NK-92 (cell line): ENCODE measurements around the gene USH1C.

Experiments used
- DNase-seq: peaks from one replicate; lab custom pipeline; 2025; ENCODE audit not compliant: unreplicated experiment; lab: John Stamatoyannopoulos, UW

The USH1C gene

DNA sequence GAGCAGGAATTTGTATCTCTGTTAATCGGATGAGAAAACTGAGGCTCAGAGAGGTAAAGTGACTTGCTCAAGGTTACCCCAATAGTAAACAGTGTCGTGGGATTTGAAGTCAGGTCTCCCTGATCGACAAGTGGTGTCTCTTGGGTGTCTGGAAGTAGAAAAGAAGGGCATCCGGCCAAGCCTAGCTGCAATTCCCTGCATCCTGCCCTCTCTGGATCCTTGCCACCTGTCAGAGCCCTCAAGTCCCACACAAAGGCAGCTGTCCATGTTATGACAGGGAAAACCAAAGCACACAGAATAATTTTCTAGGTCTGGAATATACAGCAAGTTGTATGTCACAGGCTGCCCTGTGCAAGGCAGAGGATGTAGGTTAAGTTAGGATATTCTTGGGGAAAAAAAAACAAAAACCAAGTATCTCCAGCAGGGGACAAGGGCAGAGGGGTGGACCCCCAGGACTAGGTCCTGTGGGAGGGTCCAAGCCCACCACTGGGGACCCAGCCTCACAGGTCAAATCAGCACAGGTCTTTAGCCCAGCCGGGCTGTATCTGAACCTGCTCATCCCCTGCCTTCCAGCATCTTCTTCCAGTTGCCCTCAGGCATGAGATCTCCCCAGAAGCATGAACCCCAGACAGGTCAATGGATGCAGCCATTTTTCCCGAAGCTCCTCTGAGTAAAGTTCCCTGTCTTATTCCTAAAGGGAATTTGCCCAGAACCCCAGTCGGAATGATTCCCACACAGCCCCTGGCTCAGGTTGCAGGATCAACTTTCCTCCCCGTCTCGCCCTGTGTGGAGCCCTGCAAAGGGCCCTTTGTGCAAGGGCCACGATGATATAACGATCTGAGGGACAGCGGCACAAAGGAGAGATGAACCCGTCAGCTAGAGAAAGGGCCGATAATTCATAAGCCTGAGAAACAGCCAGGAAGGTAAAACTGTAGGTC lies 15.0 kb downstream of the USH1C start:
- DNase-seq, result no peak

DNA sequence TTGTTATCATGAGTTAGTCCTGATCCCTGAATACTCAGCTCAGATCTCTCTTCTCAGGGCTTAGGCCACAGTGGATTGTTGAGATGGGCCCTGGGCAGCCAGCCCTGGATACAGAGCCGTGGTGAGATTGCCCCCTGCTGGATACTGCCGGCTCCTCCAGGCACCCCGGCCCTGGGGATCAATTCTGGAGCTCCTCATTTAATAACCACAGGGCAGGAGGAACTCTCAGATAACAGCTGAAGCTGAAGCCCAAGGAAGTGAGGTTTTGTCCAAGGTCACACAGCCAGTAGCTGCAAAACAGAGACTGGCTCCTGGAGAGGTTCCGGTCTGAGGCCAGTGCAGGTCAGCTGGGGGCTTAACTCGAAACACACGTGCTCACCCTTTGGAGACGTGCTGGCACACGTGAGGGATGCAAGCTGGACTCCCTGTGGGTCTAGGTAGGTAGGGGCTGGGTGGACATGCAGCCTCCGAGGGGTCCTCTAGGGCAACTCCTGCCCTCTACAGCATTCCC lies 16.0 kb downstream of the USH1C start:
- no peak for DNase-seq

DNA sequence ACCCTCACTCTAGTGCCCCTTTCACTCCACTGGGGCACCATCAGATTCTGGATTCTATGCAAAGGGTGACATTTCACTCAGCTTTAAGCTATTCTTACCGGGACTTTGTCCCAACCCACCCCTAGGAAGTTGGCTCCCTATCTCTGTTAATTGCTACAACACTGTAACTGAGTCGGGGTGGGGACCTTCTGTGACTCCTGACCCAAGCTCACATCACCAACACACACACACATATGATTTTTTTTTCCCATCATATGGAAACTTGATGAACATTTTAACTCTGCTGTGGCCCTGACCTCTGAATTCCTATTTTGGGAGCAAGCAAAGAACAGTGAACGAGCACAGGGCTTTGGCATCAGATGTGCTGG lies 16.6 kb downstream of the USH1C start:
- DNase-seq, result no peak

DNA sequence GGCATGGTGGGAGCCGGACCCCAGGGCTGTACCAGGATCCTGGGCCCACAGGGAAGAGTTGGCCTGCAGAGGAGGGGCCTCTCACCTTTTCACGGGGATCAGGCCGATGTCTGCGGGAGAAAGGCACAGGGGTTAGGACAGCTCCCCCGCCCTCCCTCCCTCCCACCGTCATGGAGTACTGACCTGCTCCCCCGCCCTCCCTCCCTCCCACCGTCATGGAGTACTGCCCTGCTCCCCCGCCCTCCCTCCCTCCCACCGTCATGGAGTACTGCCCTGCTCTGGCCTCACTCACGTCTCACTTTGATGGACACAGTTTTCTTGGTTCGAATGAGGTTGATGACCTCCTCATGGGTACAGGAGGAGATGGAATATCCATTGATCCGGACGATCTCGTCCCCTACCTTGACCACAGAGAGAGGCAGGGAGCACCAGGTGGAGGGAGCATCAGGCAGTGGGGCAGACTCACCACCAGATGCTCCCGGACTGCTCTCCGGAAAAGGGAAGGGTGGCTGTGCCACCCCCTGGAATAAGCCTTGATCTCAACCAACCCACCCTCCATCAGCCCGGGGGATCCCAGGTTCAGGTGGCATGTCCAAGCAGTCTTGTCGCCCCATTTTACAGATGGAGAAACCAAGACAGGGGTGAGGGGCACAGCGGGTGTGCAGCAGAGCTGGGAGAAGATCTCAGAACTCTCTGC lies 17.1 kb downstream of the USH1C start:
- no peak for DNase-seq

DNA sequence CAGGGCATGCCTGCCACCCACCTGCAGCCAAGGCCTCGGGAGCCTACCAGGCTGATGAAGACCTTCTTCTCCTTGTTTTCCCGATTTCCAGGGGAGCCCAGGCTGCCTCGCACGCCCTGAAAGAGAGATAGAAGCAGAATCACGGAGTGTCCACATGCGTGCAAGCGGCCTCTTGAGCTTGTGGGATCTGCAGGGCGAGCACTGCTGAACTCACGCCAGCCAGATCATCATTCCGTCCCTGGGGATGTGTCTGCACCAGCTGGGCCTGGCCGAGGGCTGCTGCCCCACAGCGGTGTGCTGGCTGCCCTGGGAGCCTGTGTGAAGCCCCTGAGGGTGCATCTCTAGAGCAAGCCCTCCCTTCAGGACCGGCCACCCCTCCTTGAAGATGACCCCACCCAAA lies 17.9 kb downstream of the USH1C start:
- no peak for DNase-seq

DNA sequence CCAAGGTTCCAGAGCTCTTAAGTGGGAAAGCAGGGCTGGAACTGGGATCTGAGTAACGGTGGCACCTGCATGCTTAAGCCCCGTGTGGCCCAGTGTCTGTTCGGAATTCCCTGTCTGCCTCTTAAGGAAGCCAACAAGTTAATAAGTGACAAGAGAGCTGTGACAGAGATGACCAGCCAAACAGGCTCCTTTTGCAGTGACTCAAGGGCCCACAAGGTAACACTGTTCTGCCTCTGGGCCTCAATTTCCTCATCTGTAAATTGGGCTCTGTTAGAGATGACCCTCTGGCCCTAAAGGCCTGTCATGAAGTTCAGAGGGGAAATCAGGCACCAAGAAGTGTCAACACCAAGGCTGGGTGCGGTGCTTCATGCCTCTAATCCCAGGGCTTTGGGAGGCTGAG lies 18.6 kb downstream of the USH1C start:
- no peak for DNase-seq

DNA sequence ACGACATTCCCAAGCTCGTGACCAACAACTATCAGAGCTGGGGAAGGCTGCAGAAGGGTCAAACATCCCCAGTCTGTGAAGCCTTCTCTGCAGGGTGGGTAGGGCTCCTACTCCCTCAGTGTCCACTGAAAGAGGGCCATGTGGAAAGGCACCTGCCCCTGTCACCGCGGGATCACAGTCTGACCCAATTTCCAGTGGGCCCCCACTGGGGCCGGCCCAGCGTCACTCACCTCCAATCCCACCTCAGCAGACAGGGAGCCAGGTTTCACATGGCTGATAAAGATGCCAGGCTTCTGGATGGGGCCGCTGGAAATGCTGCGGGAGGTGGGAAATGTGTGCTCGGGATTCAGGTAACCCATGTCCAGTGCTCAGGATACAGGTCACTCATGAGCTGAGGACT lies 20.0 kb downstream of the USH1C start:
- DNase-seq, result no peak

DNA sequence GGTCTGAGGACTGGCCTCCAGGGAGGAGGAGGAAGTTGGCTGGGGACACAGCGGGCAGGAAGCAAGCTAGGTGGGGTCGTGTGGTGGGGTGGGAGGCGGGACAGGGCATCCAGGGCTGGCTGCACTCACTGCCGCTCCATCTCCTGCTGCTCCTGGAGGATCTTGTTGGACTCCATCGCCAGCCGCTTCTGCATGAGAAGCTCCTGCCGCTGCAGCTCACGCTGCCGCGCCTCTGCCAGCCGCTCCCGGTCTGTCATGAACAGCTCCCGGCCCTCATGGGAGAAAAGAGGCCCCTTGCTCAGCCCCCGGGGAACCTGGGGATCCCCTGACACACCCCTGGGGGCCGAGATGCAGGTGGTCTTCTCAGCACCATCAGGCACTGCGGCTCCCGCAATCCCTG lies 21.6 kb downstream of the USH1C start:
- DNase-seq, result no peak

DNA sequence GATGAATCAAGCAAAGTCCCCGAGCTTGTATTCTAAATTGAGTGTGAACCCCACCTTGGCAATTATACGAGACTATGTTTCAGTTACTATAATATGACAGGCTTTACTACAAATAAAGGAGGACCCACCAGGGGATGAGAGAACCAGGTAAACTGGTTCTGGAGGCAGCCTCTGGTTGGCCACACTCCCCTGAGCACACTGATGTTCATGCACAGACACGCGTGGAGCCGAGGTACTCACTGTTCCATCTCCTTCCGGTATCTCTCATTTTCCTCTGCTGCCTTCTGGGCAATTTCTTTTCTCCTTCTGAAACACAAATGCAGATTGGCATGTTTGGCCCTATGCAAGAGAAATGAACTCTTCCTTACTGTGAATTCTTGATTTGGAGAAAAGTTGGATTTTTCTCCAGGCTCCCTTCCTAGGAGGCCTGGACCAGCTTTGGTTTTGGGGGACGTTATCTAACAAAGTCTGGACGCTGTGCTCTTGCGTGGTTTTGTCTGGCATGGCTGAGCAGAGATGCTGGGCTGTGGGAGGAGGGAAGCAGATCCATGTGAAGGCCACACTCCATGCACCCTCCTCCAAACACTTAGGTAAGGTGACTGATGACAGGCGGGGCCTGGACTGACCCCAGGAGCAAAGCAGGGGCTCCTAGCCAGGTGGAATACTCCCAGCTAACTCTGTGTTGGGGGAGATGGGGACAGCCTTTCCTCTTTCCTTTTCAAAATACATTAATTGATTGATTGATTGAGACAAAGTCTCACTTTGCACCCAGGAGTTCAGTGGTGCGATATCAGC lies 22.9 kb downstream of the USH1C start:
- DNase-seq, result no peak

DNA sequence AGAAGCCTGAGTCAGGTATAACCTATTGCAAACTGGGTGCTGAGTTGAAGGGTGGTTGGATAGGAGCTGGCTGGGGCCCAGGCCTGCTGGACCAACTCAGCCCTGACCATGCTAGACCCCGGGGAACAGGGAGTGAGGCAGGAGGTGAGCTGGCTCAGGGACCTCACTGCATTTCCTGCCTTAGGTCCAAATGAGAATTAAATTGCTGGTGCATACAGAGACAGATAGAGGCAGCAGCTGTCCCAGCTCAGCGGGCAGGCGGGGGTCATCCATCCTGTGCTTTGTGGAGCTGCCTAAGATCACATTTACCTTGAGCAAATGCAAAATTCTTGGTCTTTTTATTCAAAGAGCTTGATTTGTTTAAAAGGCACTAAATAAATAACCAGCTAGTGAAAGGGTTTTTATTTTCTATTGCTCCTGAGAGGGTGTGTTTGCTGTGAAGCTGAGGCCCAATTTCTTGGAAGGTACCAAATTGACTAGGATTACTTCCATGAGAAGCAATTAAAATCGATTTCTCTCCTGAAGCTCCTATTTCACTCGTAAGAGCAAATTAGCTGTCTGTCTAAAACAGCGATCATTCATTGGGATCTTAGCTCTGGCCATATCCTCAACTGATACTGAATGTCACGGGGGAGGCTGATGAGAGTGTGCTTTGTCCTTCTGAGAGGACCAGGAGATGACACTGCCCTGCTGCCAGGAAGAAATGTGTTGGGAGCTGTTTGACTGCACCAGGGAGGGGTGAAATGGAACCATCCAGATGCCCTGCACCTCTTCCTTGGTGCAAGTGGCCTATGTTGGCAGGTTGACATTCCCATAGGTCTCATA lies 24.9 kb downstream of the USH1C start:
- DNase-seq, result no peak

DNA sequence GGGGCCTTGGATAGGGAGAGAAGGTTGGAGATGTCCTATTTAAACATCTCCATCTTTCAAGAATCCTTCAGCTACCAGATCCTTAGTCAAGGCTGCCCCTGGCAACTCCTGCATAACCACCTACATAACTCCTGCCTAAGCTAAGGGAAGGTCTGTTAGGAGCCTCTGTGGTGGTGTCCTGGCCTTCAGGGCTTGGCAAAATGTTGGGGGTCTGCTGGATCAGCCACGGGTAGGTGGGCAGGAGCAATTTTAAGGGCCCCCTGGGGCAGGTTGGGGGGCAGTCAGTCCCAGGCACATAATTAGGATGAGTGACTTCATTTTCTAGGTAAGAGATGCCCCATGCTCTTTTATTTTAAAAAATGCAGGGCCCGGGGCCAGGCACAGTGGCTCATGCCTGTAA lies 25.9 kb downstream of the USH1C start:
- no peak for DNase-seq

DNA sequence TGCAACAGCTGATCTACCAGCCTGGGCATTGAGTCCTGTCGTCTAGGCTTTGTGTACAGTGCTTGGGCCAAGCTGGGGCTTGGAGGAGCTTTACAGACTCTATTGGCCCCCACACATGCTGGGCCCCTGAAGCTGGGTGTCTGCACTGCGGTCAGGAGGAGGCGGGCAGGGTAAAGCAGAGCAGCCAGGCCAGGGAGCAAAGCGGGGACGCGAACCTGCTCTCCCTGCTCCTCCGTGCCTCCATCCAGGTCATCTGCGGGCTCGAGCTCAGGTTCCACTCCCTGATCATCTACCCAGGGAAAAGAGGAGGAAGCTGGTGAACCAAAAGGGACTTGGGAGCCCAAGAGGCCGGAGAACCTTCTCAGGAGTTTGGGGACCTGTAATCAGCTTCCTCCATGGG lies 27.0 kb downstream of the USH1C start:
- no peak for DNase-seq

DNA sequence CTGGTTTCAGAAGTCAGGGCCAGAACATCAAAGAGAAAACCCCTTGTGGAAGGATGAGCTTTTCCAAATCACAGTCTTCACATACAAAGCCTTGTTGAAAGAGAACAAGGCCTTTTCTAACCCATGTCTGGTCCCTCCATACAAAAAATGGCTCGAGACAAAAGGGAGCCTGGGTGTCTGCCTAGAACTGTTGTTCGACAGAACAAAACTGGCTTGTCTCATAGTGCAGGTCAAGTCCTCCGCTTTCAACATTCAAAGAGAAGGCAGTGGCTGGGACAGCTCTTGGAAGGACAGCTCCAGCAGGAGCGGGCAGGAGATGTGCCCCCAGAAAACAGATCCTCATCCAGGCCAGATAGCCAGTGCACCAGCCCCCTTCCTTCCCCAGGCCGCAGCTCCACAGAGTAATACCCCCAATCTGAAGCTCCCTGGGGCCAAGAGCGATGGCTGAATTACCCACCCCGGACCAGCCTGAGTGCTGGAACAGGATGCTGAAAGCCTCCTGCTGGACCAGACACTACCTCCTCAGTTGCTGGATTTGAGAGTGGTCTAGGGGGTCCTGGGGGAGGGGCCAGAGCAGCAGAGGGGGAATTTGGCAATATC lies 27.6 kb downstream of the USH1C start:
- no peak for DNase-seq

DNA sequence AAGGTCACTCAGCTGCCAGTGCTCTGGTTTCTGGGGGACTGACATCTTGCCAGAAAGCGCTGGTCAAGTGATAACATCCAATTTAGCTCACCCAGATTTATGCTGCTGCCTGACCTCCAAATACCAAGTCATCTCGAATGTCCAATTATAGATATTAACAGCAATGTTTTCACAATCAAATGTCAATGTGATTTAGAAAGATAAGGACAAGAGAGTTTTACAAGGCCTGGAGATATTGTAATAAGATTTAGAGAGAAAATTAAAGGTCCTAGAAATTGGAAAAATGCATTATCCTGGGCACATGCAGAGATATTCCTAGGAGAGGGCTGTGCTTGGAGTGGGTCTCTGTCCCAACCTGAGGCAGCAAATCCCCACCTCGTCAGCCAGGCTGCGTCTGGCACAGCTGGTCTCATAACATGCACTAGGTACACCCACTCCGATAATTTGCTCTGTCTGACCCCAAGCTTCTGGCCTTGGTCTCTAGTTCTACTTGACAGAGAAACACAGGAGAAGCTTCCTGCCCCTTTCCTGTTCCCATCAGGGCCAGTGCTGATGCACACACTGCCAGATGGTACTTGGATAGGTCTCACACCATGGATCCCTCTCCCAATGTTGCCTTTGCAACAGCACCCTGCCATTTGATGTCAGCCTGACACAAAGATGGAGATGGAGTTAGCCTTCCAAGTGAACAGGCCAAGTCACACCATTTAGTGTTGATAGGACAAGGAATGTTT lies 28.6 kb downstream of the USH1C start:
- no peak for DNase-seq

DNA sequence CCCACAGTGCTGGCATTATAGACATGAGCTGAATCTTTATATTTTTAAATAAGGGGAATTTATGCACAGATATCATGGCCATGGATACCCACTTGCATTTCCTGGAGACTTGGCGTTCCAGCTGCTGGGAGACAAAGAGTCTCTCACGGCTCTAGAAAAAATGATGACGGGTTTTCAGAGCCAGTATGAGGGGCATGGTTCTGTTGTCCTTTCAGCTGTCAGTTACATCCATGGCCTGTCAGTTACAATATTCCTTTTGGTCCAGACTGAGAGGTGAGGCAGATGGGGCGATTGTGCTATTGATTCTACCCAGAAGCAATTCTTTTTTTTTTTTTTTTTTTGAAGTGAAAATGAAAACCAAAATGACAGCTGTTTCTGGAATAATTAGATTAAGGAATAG lies 29.7 kb downstream of the USH1C start:
- no peak for DNase-seq

DNA sequence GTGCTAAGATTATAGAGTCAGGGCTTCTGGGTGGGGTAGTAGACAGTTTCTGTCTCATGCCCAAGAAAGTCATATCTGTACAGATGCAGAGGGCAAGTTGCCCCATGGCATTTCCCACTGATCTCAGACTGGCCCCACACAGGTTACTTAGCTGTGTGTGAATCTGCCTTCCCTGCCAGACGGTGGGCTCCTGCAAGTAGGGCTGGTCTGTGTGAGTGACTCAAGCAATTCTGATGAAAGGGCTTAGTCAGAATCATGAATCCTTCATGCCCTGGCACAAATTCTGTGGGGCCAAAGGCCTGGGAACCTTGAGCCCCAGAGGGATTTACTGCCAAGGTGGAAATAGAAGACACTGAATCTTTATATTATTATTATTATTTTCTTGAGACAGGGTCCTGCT lies 30.4 kb downstream of the USH1C start:
- DNase-seq, result no peak

DNA sequence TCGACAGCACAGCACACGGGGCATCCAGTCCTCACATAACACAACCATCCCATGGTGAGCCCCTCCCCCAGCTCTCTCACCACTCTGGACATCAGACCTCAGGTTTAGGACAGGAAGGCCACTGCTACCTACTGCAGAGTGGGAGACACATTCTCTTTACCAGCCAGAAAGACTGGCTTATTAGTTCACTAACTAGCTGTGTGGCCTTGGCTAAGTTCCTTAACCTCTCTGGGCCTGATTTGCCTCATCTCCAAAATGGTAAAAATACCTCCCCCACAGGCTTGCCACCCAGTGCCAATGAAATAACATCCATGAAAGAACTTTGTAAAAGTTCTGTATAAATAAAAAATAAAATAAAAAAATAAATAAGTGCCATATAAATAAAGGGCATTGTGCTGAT lies 32.1 kb downstream of the USH1C start:
- DNase-seq, result no peak

DNA sequence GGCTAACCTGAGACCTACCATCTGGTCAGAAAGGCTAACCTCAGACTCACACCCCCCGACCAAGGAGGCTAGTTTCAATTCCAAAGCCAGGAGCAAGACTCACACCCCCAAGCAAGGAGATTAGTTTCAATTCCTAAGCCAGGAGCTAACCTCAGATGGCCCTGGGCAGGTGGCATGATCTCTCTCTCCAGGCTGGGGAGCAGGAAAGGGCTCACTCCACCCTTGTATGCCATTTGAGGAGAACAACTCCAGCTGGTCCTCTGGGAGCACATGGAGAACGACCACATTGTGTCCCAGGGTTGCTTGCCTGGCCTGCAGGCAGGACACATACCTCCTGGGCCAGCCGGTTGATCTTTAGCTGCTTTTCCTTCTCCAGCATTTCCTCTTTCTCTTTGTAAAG lies 32.6 kb downstream of the USH1C start:
- no peak for DNase-seq

DNA sequence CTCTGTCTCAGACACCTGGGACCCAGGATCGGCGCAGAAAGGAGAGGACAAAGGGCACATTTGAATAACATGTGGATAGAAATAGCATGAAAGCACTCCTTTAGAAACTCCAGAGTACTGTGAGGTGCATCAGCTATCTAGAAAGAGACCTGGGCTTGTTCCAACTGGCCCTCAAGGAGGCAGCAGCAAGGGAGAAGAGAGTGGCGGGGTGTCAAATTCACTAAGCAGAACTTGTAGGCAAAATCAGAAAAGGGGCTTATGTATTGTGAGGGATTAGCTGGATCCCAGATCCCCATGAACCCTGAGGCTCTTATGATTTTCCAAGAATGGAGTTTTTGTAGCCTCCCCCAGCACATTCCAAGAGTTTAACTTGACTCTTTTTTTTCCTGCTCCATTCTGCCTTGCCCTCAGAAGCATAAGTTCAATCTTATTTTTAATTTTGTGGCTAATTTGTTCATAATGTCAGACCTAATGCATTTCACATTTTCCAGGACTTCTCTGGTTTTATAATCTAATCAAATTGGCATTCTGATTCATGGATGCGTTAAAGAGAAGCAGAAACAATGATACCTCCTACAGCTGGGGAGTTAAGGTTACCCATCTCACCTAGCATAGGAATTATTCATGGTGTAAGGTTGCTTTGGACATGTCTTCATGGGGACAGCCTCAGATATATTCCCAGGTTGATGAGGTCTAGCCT lies 33.6 kb downstream of the USH1C start:
- DNase-seq, result no peak
